HCT116 (cell line): ENCODE measurements around the gene TMEM185B. TPM values are rescaled to one million over a fixed set of nuclear protein-coding genes. Genes with fewer than 3 reads are reported as not detected.

ENCODE experiments used
- ATAC-seq: fragments of 200-7000 bp; cut with Tn5 transposase; 2 replicates; pipeline ENCODE4 v1.9.1; 2020; ENCODE audit warnings: mild to moderate bottlenecking, moderate library complexity
- BruUV-seq: library from RNA; stranded (reverse); fragments of 400-500 nt; replicated peaks from 2 replicates; lab custom pipeline; 2021; lab: Mats Ljungman, UMichigan
- CTCF ChIA-PET: fragments of 300-600 bp; sonication (Branson Sonifier 250); formaldehyde crosslinking; loops from one replicate; lab custom pipeline; 2021; ENCODE audit warnings: antibody characterized with exemption; lab: Charles Lee
- POLR2A ChIA-PET: fragments of 300-600, 350-600 bp; sonication (Branson Sonifier 250); formaldehyde crosslinking; loops from one replicate; lab custom pipeline; 2021; ENCODE audit warnings: antibody characterized with exemption; lab: Charles Lee
- RAD21 ChIA-PET, 2 experiments: fragments of 300-600 bp; sonication (Branson Sonifier 250); formaldehyde crosslinking; loops; one replicate each; lab custom pipeline; 2023; ENCODE audit warnings: low total read pairs in 2 of 2; ENCODE audit not compliant: uncharacterized antibody in 2 of 2, unreplicated experiment in 2 of 2, low non-redundant PET in 1 of 2; lab: Charles Lee
- DNase-seq: peaks from one replicate; pipeline ENCODE4 v3.0.0-alpha.2; 2010; ENCODE audit warnings: low read depth, low spot score
- H2AFZ ChIP-seq: fragments of 200-600 bp; shearing (Covaris generic), sonication (generic); 2 replicates; pipeline ENCODE4 v1.6.1; 2017; ENCODE audit warnings: low read depth, mixed run types, mixed read lengths, antibody characterized with exemption, low read length; ENCODE audit not compliant: poor library complexity, severe bottlenecking
- H3K27ac ChIP-seq: 2 replicates; pipeline ENCODE4 v1.5.1; 2012; ENCODE audit warnings: low read depth, low read length
- H3K27me3 ChIP-seq: fragments of 200-600 bp; sonication (generic); 2 replicates; pipeline ENCODE4 v1.6.1; 2016; ENCODE audit warnings: mixed run types, low read length, mixed read lengths; ENCODE audit not compliant: insufficient read depth
- H3K36me3 ChIP-seq, 2 experiments: fragments of 200-500 bp in 1 of 2; fragments of 200-600 bp in 1 of 2; sonication (Bioruptor generic) in 1 of 2; sonication (generic) in 1 of 2; 2 replicates each; pipeline versions ENCODE4 v1.5.1 to v1.6.1; 2014 to 2016; ENCODE audit warnings: low read length in 2 of 2, inconsistent platforms in 1 of 2, mixed read lengths in 1 of 2, mixed run types in 1 of 2; ENCODE audit not compliant: insufficient read depth in 2 of 2, control insufficient read depth in 1 of 2
- H3K4me1 ChIP-seq, 2 experiments: fragments of 200-600 bp in 1 of 2; sonication (generic) in 1 of 2; 2 replicates each; pipeline versions ENCODE4 v1.5.1 to v1.6.1; 2012 to 2017; ENCODE audit warnings: low read length in 2 of 2, inconsistent platforms in 1 of 2, mild to moderate bottlenecking in 1 of 2, mixed read lengths in 1 of 2, mixed run types in 1 of 2, moderate library complexity in 1 of 2; ENCODE audit not compliant: insufficient read depth in 2 of 2, control insufficient read depth in 1 of 2
- H3K4me2 ChIP-seq: fragments of 200-600 bp; sonication (generic); 2 replicates; pipeline ENCODE4 v1.6.1; 2017; ENCODE audit warnings: mixed run types, low read length, mixed read lengths
- H3K4me3 ChIP-seq, 2 experiments: fragments of 200-600 bp in 1 of 2; sonication (generic) in 1 of 2; replicated peaks in 1 of 2; 2 replicates each; pipeline ENCODE4 v1.5.1; 2011 to 2016; ENCODE audit warnings: low read length in 2 of 2, control low read depth in 1 of 2, low read depth in 1 of 2, mild to moderate bottlenecking in 1 of 2, mixed read lengths in 1 of 2, mixed run types in 1 of 2
- H3K79me2 ChIP-seq: fragments of 200-600 bp; sonication (generic); 2 replicates; pipeline ENCODE4 v1.6.1; 2017; ENCODE audit warnings: mild to moderate bottlenecking, mixed run types, low read length, moderate library complexity, mixed read lengths; ENCODE audit not compliant: insufficient read depth
- H3K9ac ChIP-seq: fragments of 200-600 bp; sonication (generic); 2 replicates; pipeline ENCODE4 v1.6.1; 2016; ENCODE audit warnings: low read length, mixed read lengths
- H3K9me2 ChIP-seq: fragments of 200-600 bp; sonication (generic), shearing (Covaris generic); 2 replicates; pipeline ENCODE4 v1.6.1; 2017; ENCODE audit warnings: mixed run types, mild to moderate bottlenecking, moderate library complexity; ENCODE audit not compliant: insufficient read depth
- H3K9me3 ChIP-seq, 2 experiments: fragments of 200-500 bp in 1 of 2; fragments of 200-600 bp in 1 of 2; sonication (Bioruptor generic) in 1 of 2; sonication (generic) in 1 of 2; 2 replicates each; pipeline ENCODE4 v1.6.1; 2014 to 2017; ENCODE audit warnings: low read length in 2 of 2, mixed read lengths in 2 of 2, inconsistent platforms in 1 of 2, low read depth in 1 of 2, mild to moderate bottlenecking in 1 of 2, mixed run types in 1 of 2, moderate library complexity in 1 of 2; ENCODE audit not compliant: control insufficient read depth in 1 of 2, insufficient read depth in 1 of 2
- H4K20me1 ChIP-seq: fragments of 200-600 bp; sonication (generic), shearing (Covaris generic); 2 replicates; pipeline ENCODE4 v1.6.1; 2017; ENCODE audit warnings: mixed run types, mild to moderate bottlenecking, moderate library complexity; ENCODE audit not compliant: insufficient read depth
- ATF3 ChIP-seq: IDR thresholded peaks from 2 replicates; pipeline ENCODE4 v1.6.1; 2012
- CBX3 ChIP-seq: IDR thresholded peaks from 2 replicates; pipeline ENCODE4 v1.6.1; 2012; ENCODE audit warnings: low read depth
- EGR1 ChIP-seq: IDR thresholded peaks from 2 replicates; pipeline ENCODE4 v1.6.1; 2012; ENCODE audit warnings: low read depth
- ELF1 ChIP-seq: IDR thresholded peaks from 2 replicates; pipeline ENCODE4 v1.6.1; 2012; ENCODE audit warnings: low read depth, borderline replicate concordance
- EZH2 ChIP-seq: fragments of 200-600 bp; sonication (generic); IDR thresholded peaks from 2 replicates; pipeline ENCODE4 v1.6.1; 2017; ENCODE audit warnings: antibody characterized with exemption, mixed run types
- FOSL1 ChIP-seq: IDR thresholded peaks from 2 replicates; pipeline ENCODE4 v1.6.1; 2012; ENCODE audit warnings: low read depth
- POLR2A ChIP-seq: IDR thresholded peaks from 2 replicates; pipeline ENCODE4 v1.7.0; 2011; ENCODE audit warnings: borderline replicate concordance; ENCODE audit not compliant: insufficient read depth, insufficient read length; ENCODE audit errors: extremely low read depth
- SIN3A ChIP-seq: IDR thresholded peaks from 2 replicates; pipeline ENCODE4 v1.6.1; 2012; ENCODE audit warnings: low read depth
- TCF7L2 ChIP-seq: IDR thresholded peaks from 2 replicates; pipeline ENCODE4 v1.7.0; 2011; ENCODE audit warnings: borderline replicate concordance, inconsistent platforms; ENCODE audit not compliant: insufficient read depth, insufficient read length; ENCODE audit errors: extremely low read depth
- YY1 ChIP-seq: IDR thresholded peaks from 2 replicates; pipeline ENCODE4 v1.6.1; 2011; ENCODE audit warnings: low read length, low read depth, moderate library complexity, mild to moderate bottlenecking; ENCODE audit not compliant: insufficient replicate concordance; ENCODE audit errors: extremely low read depth
- ZFX ChIP-seq: fragments of 450-650 bp; IDR thresholded peaks from 2 replicates; pipeline ENCODE4 v1.6.1; 2017
- intact Hi-C: fragments of 100-400 bp; cut with micrococcal nuclease; formaldehyde crosslinking; loops from 2 replicates; pipeline ENCODE4 v1.10.0; 2022
- total RNA-seq: library from RNA; stranded (reverse); gene quantifications from one replicate; pipeline ENCODE4 v1.2.1, GENCODE V29; 2021; ENCODE audit not compliant: unreplicated experiment

TMEM185B gene
- total RNA-seq, 1 experiment from 2014 or later: 27.1 TPM

DNA sequence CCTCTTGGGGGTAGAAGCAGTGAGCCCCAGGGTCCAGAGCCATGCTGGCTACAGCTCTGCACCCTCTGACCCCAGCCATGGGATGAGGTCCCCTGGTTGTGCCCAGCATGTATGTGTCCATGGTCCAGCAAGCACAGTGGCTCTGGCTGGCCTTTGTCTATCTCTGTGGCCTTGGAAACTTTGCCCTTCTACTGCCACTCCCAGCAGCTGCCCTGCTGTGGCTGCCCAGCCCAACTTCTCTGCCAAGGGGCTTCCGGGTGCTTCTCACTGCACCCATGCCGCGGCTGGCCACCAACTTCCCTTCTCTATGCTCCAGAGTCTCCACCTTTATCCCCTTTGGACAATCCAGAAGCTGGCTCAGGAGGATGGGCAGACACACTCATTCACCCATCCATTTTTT lies 18.8 kb downstream of the TMEM185B start:
- POLR2A ChIA-PET: no interaction called here
- ATAC-seq: no peak
- no peaks in the 10 kb centered on the region for H4K20me1 ChIP-seq
- intact Hi-C loops: no loop called here
- H3K36me3 ChIP-seq: no peaks in the 10 kb centered on the region
- H3K4me3 ChIP-seq: no peak overlapping the region
- RAD21 ChIA-PET: no interaction called here
- H3K4me2 ChIP-seq: no peak overlapping the region
- no peak overlapping the region for H3K9ac ChIP-seq
- TF ChIP-seq ZFX (no peak), FOSL1 (no peak), EZH2 (no peak), EGR1 (no peak), ELF1 (no peak), TCF7L2 (no peak), YY1 (no peak), SIN3A (no peak), POLR2A (no peak), ATF3 (no peak), CBX3 (no peak)
- H2AFZ ChIP-seq: no peak overlapping the region
- H3K4me1 ChIP-seq: peaks cover 0 to 11% of the 10 kb centered on the region in 2 experiments; a peak in 1 of 4 replicates
- CTCF ChIA-PET: no interaction called here
- peaks cover 17% of the 10 kb centered on the region for H3K79me2 ChIP-seq
- no peaks in the 10 kb centered on the region for H3K9me3 ChIP-seq
- no peaks in the 10 kb centered on the region for H3K9me2 ChIP-seq
- DNase-seq: no peak
- no peak overlapping the region for H3K27ac ChIP-seq
- no TSS peak for BruUV-seq
- H3K27me3 ChIP-seq: no peaks in the 10 kb centered on the region

GRCh38 chr2:120204022-120204405 lies 19.2 kb downstream of the TMEM185B start:
- no peaks in the 10 kb centered on the region for H3K9me3 ChIP-seq
- POLR2A ChIA-PET: no interaction called here
- CTCF ChIA-PET: no interaction called here
- no peaks in the 10 kb centered on the region for H3K27me3 ChIP-seq
- BruUV-seq: no TSS peak
- TF ChIP-seq ATF3 (no peak), ZFX (no peak)
- no peak for DNase-seq
- H3K9ac ChIP-seq: no peak overlapping the region
- H3K27ac ChIP-seq: no peak overlapping the region
- RAD21 ChIA-PET: no interaction called here
- H3K79me2 ChIP-seq: peaks cover 21% of the 10 kb centered on the region
- H3K4me1 ChIP-seq: peaks cover 0 to 11% of the 10 kb centered on the region in 2 experiments; a peak in 1 of 4 replicates
- no peak overlapping the region for H3K4me2 ChIP-seq
- H3K4me3 ChIP-seq: no peak overlapping the region
- intact Hi-C loops: no loop called here
- no peaks in the 10 kb centered on the region for H4K20me1 ChIP-seq
- no peak overlapping the region for H2AFZ ChIP-seq
- no peak for ATAC-seq
- H3K9me2 ChIP-seq: no peaks in the 10 kb centered on the region
- 0 out of 4 replicates have a peak, but pooled peaks cover 0 to 3% of the 10 kb centered on the region in 2 experiments for H3K36me3 ChIP-seq
